Hippocampal formation (tissue), 2 donors: ENCODE measurements around the gene PRPF39.
"Not testable (repeated sequence)": the region's sequence is repeated elsewhere in the genome, so short reads cannot be mapped to it uniquely, and the experiment has no call there.

Experiments
- DNase-seq, 2 donors: peaks; one replicate each; lab custom pipeline; 2025; lab: John Stamatoyannopoulos, UW

The PRPF39 gene

GRCh38 chr14:45140661-45141187 is 56.8 kb downstream of the PRPF39 start:
- no peak for DNase-seq

DNA sequence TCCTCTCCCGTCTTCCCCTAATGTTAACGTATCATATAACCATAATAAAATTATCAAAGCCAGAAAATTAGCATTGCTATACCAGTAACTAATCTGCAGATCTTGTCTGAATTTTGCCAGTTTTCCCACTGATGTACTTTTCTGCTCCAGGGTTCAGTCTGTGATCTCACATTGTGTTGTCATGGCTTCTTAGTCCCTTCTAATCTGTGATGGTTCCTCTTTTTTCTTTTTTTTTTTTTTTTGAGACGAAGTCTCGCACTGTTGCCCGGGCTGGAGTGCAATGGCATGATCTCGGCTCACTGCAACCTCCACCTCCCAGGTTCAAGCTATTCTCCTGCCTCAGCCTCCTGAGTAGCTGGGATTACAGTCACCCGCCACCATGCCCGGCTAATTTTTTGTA is 58.2 kb downstream of the PRPF39 start:
- not testable (repeated sequence) for DNase-seq

GRCh38 chr14:45144658-45145057 is 60.7 kb downstream of the PRPF39 start:
- DNase-seq: no peak

- DNase-seq: no peak
Measured at GRCh38 chr14:45145214-45145613, 61.3 kb downstream of the PRPF39 start.

- DNase-seq: no peak
Measured at GRCh38 chr14:45149602-45150001, 65.7 kb downstream of the PRPF39 start.

DNA sequence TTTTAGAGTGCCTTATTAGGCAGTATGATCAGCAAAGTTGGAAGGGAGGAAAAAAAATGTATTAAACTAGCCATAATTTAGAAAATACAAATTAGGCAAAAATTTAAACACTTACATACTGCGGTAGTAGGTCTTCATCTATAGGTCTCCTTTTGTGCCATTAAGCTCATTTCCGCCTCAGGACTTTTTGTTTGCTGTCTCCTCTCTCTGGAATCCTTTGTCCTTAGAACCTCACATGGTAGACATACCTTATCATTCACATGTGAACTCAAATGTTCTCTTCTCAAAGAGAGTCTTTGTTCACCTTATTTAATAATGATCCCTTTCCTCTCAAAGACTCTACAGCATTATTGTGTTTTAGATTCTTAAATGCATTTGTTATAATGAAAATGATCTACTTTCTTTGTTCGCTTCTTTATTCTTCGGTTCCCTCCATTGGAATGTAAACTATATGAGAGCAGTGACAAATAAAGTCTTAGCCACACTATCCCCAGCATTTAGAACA is 66.5 kb downstream of the PRPF39 start:
- DNase-seq: no peak

- DNase-seq: no peak
Measured at GRCh38 chr14:45156067-45156466, 72.2 kb downstream of the PRPF39 start.
